Sigmoid colon (tissue), 7 donors: Measurements from ENCODE around the gene TOM1L2. TPM values are rescaled to one million over a fixed set of nuclear protein-coding genes. Genes with fewer than 3 reads are reported as not detected.

Experiments
- DNase-seq: peaks from one replicate; pipeline ENCODE4 v3.0.0-alpha.2; 2019
- H3K27ac ChIP-seq, 4 donors: fragments of 200-600 bp; sonication (generic); one replicate each; pipeline ENCODE4 v1.5.1; 2016 to 2019; ENCODE audit warnings: mild to moderate bottlenecking in 1 of 4
- H3K27me3 ChIP-seq, 3 donors: fragments of 200-600 bp; sonication (generic); one replicate each; pipeline ENCODE4 v1.5.1; 2019; ENCODE audit warnings: mild to moderate bottlenecking in 1 of 3
- H3K36me3 ChIP-seq, 4 donors: fragments of 200-600 bp; sonication (generic); one replicate each; pipeline ENCODE4 v1.5.1; 2016 to 2019
- H3K4me1 ChIP-seq, 4 donors: fragments of 200-600 bp; sonication (generic); one replicate each; pipeline ENCODE4 v1.5.1; 2017 to 2019
- H3K4me3 ChIP-seq, 4 donors: fragments of 200-600 bp; sonication (generic); one replicate each; pipeline ENCODE4 v1.5.1; 2017 to 2019; ENCODE audit warnings: mild to moderate bottlenecking in 2 of 4, moderate library complexity in 1 of 4
- H3K9me3 ChIP-seq, 4 donors: fragments of 200-600 bp in 3 of 4; sonication (generic) in 3 of 4; one replicate each; pipeline versions ENCODE4 v1.5.1 to v1.6.1; 2013 to 2019
- EP300 ChIP-seq, 4 donors: sonication (generic); formaldehyde crosslinking; IDR thresholded peaks; one replicate each; pipeline ENCODE4 v1.6.1; 2017; ENCODE audit warnings: antibody characterized with exemption in 4 of 4
- POLR2A ChIP-seq, 2 donors: fragments of 450-650 bp; IDR thresholded peaks; one replicate each; pipeline ENCODE4 v1.6.1; 2016; ENCODE audit warnings: antibody characterized with exemption in 2 of 2, mild to moderate bottlenecking in 2 of 2, moderate library complexity in 2 of 2
- POLR2AphosphoS5 ChIP-seq, 4 donors: sonication (generic); formaldehyde crosslinking; IDR thresholded peaks; one replicate each; pipeline ENCODE4 v1.6.1; 2017; ENCODE audit warnings: antibody characterized with exemption in 4 of 4
- WGBS, 2 donors: extraction: QIAGEN DNeasy Blood & Tissue Kit; methylation state at CpG; one replicate each; pipeline ENCODE4 v1.1.7; 2013; 5-methylcytosine and 5-hydroxymethylcytosine counted together
- intact Hi-C: fragments of 100-400 bp; cut with DNase I; formaldehyde crosslinking; loops from one replicate; pipeline ENCODE4 v1.15.1; 2023
- polyA plus RNA-seq, 3 donors: library from polyadenylated mRNA; stranded (reverse); fragments of 200-250 nt; gene quantifications; one replicate each; pipeline ENCODE4 v1.2.3, GENCODE V29; 2013
- total RNA-seq, 4 donors: library from RNA; depleted of rRNA; stranded (reverse); fragments of >200 nt; gene quantifications; one replicate each; pipeline ENCODE4 v1.1.0, GENCODE V29; 2016
- TF ChIP-seq, protein P1 (sequence below), 4 experiments: fragments of 450-650 bp in 3 of 4; fragments of 200-600 bp in 1 of 4; IDR thresholded peaks; one replicate each; pipeline ENCODE4 v1.5.1; 2016 to 2019; ENCODE audit warnings: antibody characterized with exemption in 4 of 4, mild to moderate bottlenecking in 3 of 4, moderate library complexity in 2 of 4
- donor health status: healthy with polysubstance abuse.
- donor health status: Bipolar disorder and iron deficiency.
- donor health status: healthy.

Gene TOM1L2
- total and polyA plus RNA-seq, 7 donors: 13.8 to 215 (median 43.3) TPM

DNA sequence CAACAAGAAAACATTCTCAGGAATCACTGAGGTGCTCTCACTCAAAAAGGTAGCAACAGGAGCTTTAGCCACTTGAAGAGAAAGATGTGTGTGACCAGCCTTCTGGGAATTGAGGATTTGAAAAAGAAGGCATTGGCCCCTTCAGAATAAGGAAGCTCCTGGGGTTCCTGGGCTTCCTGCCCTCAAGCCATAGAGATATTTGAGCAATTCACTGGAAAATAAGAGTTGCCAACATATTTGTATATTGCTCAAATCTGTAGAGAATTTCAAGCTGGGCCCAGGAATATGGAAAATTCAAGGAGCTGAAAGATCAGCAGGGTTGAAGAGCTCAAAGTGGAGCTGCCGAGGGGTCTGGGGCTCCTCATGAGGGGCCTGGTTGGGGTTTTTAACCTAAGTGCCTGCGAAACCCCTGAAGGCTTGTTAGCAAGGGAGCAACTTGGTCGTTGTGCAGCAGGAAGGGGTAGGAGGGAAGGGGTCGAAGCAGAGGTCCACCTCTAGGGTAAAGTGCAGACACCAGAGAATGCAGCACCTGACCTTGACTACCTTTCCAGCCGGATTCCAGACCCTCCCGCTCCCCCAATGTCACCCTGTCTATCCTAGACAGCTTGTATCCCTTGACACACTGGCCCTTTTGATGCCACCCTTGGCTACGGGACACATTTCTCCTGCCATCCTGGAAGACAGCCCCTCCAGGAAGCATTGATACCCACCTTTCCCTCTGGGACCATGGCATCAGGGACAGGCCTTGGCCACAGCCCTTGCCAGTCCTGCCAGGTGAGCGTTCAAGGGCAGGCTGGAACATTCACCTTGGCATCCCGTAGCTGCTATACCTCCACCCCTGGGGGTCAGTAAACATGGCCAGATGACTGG is 67.8 kb downstream of the TOM1L2 start:
- H3K36me3 ChIP-seq: peaks cover 0 to 12% (median 0%) of the 10 kb centered on the region in 4 donors
- H3K27me3 ChIP-seq: no peaks in the 10 kb centered on the region
- peak; percentile 18 for DNase-seq
- no peaks in the 10 kb centered on the region for H3K9me3 ChIP-seq
- H3K27ac ChIP-seq: no peak overlapping the region
- intact Hi-C loops: no loop called here
- peaks cover 0 to 34% (median 25%) of the 10 kb centered on the region in 4 donors for H3K4me1 ChIP-seq
- TF ChIP-seq EP300 (IDR thresholded peaks at IDR 0.05) (no peak), POLR2AphosphoS5 (IDR thresholded peaks at IDR 0.05) (no peak), POLR2A (IDR thresholded peaks at IDR 0.05) (no peak)
- TF ChIP-seq, protein P1, sequence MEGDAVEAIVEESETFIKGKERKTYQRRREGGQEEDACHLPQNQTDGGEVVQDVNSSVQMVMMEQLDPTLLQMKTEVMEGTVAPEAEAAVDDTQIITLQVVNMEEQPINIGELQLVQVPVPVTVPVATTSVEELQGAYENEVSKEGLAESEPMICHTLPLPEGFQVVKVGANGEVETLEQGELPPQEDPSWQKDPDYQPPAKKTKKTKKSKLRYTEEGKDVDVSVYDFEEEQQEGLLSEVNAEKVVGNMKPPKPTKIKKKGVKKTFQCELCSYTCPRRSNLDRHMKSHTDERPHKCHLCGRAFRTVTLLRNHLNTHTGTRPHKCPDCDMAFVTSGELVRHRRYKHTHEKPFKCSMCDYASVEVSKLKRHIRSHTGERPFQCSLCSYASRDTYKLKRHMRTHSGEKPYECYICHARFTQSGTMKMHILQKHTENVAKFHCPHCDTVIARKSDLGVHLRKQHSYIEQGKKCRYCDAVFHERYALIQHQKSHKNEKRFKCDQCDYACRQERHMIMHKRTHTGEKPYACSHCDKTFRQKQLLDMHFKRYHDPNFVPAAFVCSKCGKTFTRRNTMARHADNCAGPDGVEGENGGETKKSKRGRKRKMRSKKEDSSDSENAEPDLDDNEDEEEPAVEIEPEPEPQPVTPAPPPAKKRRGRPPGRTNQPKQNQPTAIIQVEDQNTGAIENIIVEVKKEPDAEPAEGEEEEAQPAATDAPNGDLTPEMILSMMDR (IDR thresholded peaks at IDR 0.05): no peak
- H3K4me3 ChIP-seq: no peak overlapping the region
- WGBS, 2 donors: 90 to 92% methylated on average over 9 of the region's 9 CpGs

DNA sequence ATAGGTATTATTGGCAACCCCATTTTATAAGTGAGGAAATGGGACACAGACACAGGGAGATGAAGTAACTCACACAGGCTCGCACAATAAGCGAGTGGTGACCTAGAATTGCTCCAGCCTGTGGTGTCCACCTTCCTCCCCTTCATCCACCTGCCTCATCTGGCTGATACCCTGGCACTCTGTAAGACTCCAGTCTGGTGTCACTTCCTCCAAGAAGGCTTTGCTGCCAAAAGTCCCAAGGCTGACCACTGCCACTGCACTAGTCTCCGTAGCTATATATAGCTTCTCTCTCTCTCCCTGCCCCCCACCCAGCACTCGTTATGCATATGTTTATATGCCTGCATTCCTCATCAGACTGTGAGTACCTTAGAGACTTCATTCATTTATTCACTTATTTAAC is 69.3 kb downstream of the TOM1L2 start:
- TF ChIP-seq POLR2A (IDR thresholded peaks at IDR 0.05) (no peak), EP300 (IDR thresholded peaks at IDR 0.05) (no peak), POLR2AphosphoS5 (IDR thresholded peaks at IDR 0.05) (no peak)
- TF ChIP-seq, protein P1 (IDR thresholded peaks at IDR 0.05): no peak
- H3K4me1 ChIP-seq: peaks cover 0 to 34% (median 25%) of the 10 kb centered on the region in 4 donors
- peaks cover 0 to 18% (median 6%) of the 10 kb centered on the region in 4 donors for H3K36me3 ChIP-seq
- no peaks in the 10 kb centered on the region for H3K27me3 ChIP-seq
- WGBS, 2 donors: 91 to 94% methylated on average over 4 of the region's 4 CpGs
- intact Hi-C loops: no loop called here
- no peak overlapping the region for H3K4me3 ChIP-seq
- no peak for DNase-seq
- no peak overlapping the region for H3K27ac ChIP-seq
- no peaks in the 10 kb centered on the region for H3K9me3 ChIP-seq

DNA sequence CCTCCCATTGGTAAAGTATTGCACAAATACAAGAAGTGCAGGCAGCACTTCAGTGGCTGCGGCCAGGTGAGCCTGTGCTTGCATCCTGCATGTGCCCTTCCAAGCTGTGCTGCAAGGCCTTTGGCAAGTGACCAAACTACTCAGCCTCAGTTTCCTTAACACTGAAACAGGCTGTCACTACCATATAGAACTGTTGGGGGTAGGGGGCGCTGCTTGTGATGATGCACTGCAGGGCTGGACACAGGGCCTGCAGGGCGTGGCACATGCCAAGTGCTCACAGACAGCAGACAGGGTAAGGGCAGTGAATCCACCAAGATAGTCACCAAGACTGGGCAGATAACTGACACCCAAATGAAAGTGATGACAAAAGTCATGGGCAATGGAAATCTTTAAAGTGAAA is 69.8 kb downstream of the TOM1L2 start:
- Histone ChIP-seq H3K4me1 (peaks cover 0 to 34% (median 25%) of the 10 kb centered on the region in 4 donors), H3K4me3 (no peak overlapping the region), H3K27ac (no peak overlapping the region), H3K9me3 (no peaks in the 10 kb centered on the region), H3K27me3 (no peaks in the 10 kb centered on the region), H3K36me3 (peaks cover 0 to 18% (median 6%) of the 10 kb centered on the region in 4 donors)
- intact Hi-C loops: no loop called here
- no peak for DNase-seq
- TF ChIP-seq POLR2A (IDR thresholded peaks at IDR 0.05) (no peak), POLR2AphosphoS5 (IDR thresholded peaks at IDR 0.05) (no peak), EP300 (IDR thresholded peaks at IDR 0.05) (no peak)
- TF ChIP-seq, protein P1 (IDR thresholded peaks at IDR 0.05): no peak
- WGBS, 2 donors: 93 to 94% methylated on average over 3 of the region's 3 CpGs

DNA sequence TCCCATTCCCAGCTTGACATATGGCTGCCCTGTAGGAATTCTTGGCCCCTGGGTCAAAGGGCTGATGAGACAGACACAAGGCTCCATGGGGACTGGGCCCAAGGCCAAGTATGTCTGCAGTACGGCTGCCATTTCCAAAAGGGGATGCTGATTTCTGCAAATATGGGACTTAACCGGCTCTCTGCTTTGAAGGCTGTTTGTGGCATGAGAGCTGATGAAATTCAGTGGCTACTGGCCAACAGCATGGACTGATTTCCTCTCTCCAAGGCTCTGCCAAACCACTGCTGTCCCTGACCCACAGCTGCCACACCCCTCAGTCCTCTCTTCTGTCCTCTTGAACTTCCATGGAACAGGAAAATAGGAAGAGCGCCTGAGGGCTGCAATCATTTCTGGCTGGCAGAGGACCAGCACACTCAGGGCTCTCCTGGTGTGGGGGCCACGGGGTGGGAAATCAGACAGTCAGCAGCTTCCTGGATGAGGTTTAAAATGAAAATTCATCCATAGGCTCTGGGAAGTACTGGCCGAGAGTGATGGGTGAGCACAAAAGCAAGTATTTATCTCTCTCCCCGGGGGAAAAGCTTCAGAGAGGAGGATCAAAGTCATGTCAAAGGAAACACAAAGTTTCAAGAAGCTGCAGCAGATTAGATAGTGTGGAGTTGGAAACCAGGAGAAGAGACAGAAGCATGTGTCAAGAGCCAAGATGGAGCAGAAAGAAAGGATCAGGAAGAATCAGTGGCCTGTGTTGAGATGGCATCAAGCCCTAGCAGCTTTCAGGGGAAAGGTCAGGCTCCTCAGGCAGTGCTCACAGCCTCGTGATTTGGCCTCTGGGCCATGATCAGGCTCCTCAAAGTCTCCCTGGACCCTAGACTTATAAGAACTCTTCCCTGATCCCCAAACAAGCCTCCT is 71.3 kb downstream of the TOM1L2 start:
- DNase-seq: peak; percentile 94
- intact Hi-C loops: no loop called here
- Histone ChIP-seq H3K4me1 (peaks cover 0 to 20% (median 16%) of the 10 kb centered on the region in 4 donors), H3K27me3 (no peaks in the 10 kb centered on the region), H3K9me3 (no peaks in the 10 kb centered on the region), H3K27ac (peak overlapping the region; percentile 48 to 54 (median 52)), H3K4me3 (no peak overlapping the region), H3K36me3 (peaks cover 0 to 31% (median 17%) of the 10 kb centered on the region in 4 donors)
- 26 to 52% methylated on average over 7 of the region's 7 CpGs for WGBS, 2 donors
- TF ChIP-seq EP300 (IDR thresholded peaks at IDR 0.05) (no peak), POLR2AphosphoS5 (IDR thresholded peaks at IDR 0.05) (peak in 3 of 4 donors; percentile 32 to 65 (median 43))
